GM12878 (cell line): ENCODE results near the gene ERC2. TPM values are rescaled to one million over a fixed set of nuclear protein-coding genes. Genes with fewer than 3 reads are reported as not detected.

Experiments
- ATAC-seq: fragments of 200-7000 bp; cut with Tn5 transposase; 3 replicates; pipeline ENCODE4 v1.9.1; 2020; ENCODE audit warnings: mild to moderate bottlenecking, moderate library complexity
- BruUV-seq: library from RNA; stranded (reverse); fragments of 400-500 nt; replicated peaks from 2 replicates; lab custom pipeline; 2021; lab: Mats Ljungman, UMichigan
- CTCF ChIA-PET: fragments of 300-600 bp; sonication (Branson Sonifier 250); formaldehyde crosslinking; extraction: SDS; loops from one replicate; lab custom pipeline; 2021; ENCODE audit warnings: inconsistent platforms; lab: Yijun Ruan, JAX
- POLR2A ChIA-PET: fragments of 350-600 bp; formaldehyde crosslinking; extraction: SDS; loops from one replicate; lab custom pipeline; 2021; ENCODE audit warnings: inconsistent platforms; lab: Charles Lee
- RAD21 ChIA-PET: fragments of 300-600 bp; sonication (Branson Sonifier 250); formaldehyde crosslinking; loops from one replicate; lab custom pipeline; 2023; ENCODE audit warnings: antibody characterized with exemption; ENCODE audit not compliant: unreplicated experiment; lab: Charles Lee
- SMC1A ChIA-PET: fragments of 300-600 bp; sonication (Branson Sonifier 250); formaldehyde crosslinking; loops from one replicate; lab custom pipeline; 2023; ENCODE audit not compliant: unreplicated experiment, uncharacterized antibody; lab: Charles Lee
- DNase-seq: peaks from one replicate; pipeline ENCODE4 v3.0.0-alpha.2; 2011; ENCODE audit warnings: low read depth, low spot score
- FAIRE-seq: peaks from 3 replicates; lab custom pipeline; 2011; peaks lifted over from hg19 to GRCh38; lab: Jason Lieb, UNC
- H2AFZ ChIP-seq: 2 replicates; pipeline ENCODE4 v1.6.0; 2011; ENCODE audit warnings: low read depth, low read length, control low read depth; ENCODE audit not compliant: control insufficient read depth
- H3K27ac ChIP-seq: 2 replicates; pipeline ENCODE4 v1.5.1; 2011; ENCODE audit warnings: control low read depth; ENCODE audit not compliant: control insufficient read depth, insufficient read depth
- H3K27me3 ChIP-seq, 2 experiments: replicated peaks in 1 of 2; 2 replicates each; pipeline versions ENCODE4 v1.6.0 to v1.6.1; 2011; ENCODE audit warnings: low read length in 1 of 2; ENCODE audit not compliant: control insufficient read depth in 2 of 2, insufficient read depth in 2 of 2
- H3K36me3 ChIP-seq, 2 experiments: 2 replicates each; pipeline ENCODE4 v1.5.1; 2011; ENCODE audit warnings: low read length in 1 of 2; ENCODE audit not compliant: control insufficient read depth in 2 of 2, insufficient read depth in 2 of 2
- H3K4me1 ChIP-seq: 2 replicates; pipeline ENCODE4 v1.6.1; 2011; ENCODE audit warnings: mild to moderate bottlenecking, low read length, moderate library complexity, mixed read lengths; ENCODE audit not compliant: control insufficient read depth, insufficient read depth
- H3K4me2 ChIP-seq: 2 replicates; pipeline ENCODE4 v1.6.0; 2011; ENCODE audit warnings: control low read depth; ENCODE audit not compliant: control insufficient read depth, insufficient read depth
- H3K4me3 ChIP-seq: fragments of 200-600 bp; sonication (generic); 2 replicates; pipeline ENCODE4 v1.5.1; 2016
- H3K79me2 ChIP-seq: 2 replicates; pipeline ENCODE4 v1.6.0; 2011; ENCODE audit warnings: low read length; ENCODE audit not compliant: control insufficient read depth, insufficient read depth
- H3K9ac ChIP-seq: 2 replicates; pipeline ENCODE4 v1.8.0; 2011; ENCODE audit warnings: low read length, control low read depth, mixed read lengths; ENCODE audit not compliant: control insufficient read depth, insufficient read depth
- H3K9me3 ChIP-seq: replicated peaks from 3 replicates; pipeline ENCODE4 v1.5.1; 2011; ENCODE audit warnings: mild to moderate bottlenecking, low read length; ENCODE audit not compliant: control insufficient read depth, insufficient read depth
- H4K20me1 ChIP-seq: 2 replicates; pipeline ENCODE4 v1.6.0; 2011; ENCODE audit not compliant: control insufficient read depth, insufficient read depth
- BHLHE40 ChIP-seq, 2 experiments: fragments of 450-650 bp in 1 of 2; IDR thresholded peaks; 2 replicates each; pipeline ENCODE4 v1.6.1; 2011 to 2017; ENCODE audit warnings: low read depth in 2 of 2, borderline replicate concordance in 1 of 2, improper control_type of control experiment in 1 of 2, low read length in 1 of 2, mild to moderate bottlenecking in 1 of 2
- BMI1 ChIP-seq: fragments of 450-650 bp; IDR thresholded peaks from 2 replicates; pipeline ENCODE4 v1.6.1; 2016; ENCODE audit warnings: mild to moderate bottlenecking, moderate library complexity, borderline replicate concordance
- CREM ChIP-seq: IDR thresholded peaks from 2 replicates; pipeline ENCODE4 v1.6.1; 2014; ENCODE audit warnings: antibody characterized with exemption, low read depth
- FOXM1 ChIP-seq: IDR thresholded peaks from 2 replicates; pipeline ENCODE4 v1.6.1; 2012; ENCODE audit warnings: low read depth, mild to moderate bottlenecking, inconsistent platforms, low read length, moderate library complexity
- IRF5 ChIP-seq: fragments of 450-650 bp; IDR thresholded peaks from 2 replicates; pipeline ENCODE4 v1.6.1; 2017; ENCODE audit warnings: borderline replicate concordance
- MEF2A ChIP-seq: IDR thresholded peaks from 2 replicates; pipeline ENCODE4 v1.6.1; 2011; ENCODE audit warnings: low read depth, mild to moderate bottlenecking, low read length, moderate library complexity; ENCODE audit not compliant: insufficient read depth
- NRF1 ChIP-seq: conservative IDR thresholded peaks from 2 replicates; pipeline ENCODE4 v1.6.1; 2011; ENCODE audit warnings: mild to moderate bottlenecking, low read depth, low read length, improper control_type of control experiment
- PRDM15 ChIP-seq: fragments of 450-650 bp; formaldehyde crosslinking; IDR thresholded peaks from 2 replicates; pipeline ENCODE4 v1.4.0; 2020; ENCODE audit warnings: mild to moderate bottlenecking, moderate library complexity
- RBBP5 ChIP-seq: fragments of 200-600 bp; sonication (generic); conservative IDR thresholded peaks from 2 replicates; pipeline ENCODE4 v1.6.1; 2016
- SP1 ChIP-seq: IDR thresholded peaks from one replicate; pipeline ENCODE4 v1.6.1; 2011; ENCODE audit warnings: low read depth, low read length
- SREBF2 ChIP-seq: IDR thresholded peaks from 2 replicates; pipeline ENCODE4 v1.6.1; 2012; ENCODE audit warnings: mild to moderate bottlenecking, low read length
- TBL1XR1 ChIP-seq: IDR thresholded peaks from 2 replicates; pipeline ENCODE4 v1.6.1; 2012; ENCODE audit warnings: low read depth, low read length, improper control_type of control experiment
- ZNF207 ChIP-seq: fragments of 450-650 bp; IDR thresholded peaks from 2 replicates; pipeline ENCODE4 v1.6.1; 2014; ENCODE audit warnings: antibody characterized with exemption, mild to moderate bottlenecking, borderline replicate concordance
- ZNF217 ChIP-seq: fragments of 450-650 bp; IDR thresholded peaks from 2 replicates; pipeline ENCODE4 v1.6.1; 2017; ENCODE audit warnings: antibody characterized with exemption, mild to moderate bottlenecking
- WGBS: methylation state at CpG from one replicate; pipeline ENCODE4 v1.1.6; 2016; ENCODE audit warnings: low lambda C conversion rate; ENCODE audit not compliant: insufficient replicate concordance, insufficient coverage; ENCODE audit errors: missing lambda C conversion rate; 5-methylcytosine and 5-hydroxymethylcytosine counted together
- in situ Hi-C: fragments of 300-500 bp; cut with MboI; formaldehyde crosslinking; loops from 9 replicates; pipeline ENCODE4 v1.14.3; 2018; ENCODE audit warnings: mixed read lengths
- intact Hi-C: fragments of 100-400 bp; cut with micrococcal nuclease; formaldehyde crosslinking; loops from one replicate; pipeline ENCODE4 v1.14.2; 2022; ENCODE audit not compliant: unreplicated experiment
- polyA plus RNA-seq, 11 experiments: library from polyadenylated mRNA; depleted of rRNA in 4 of 11; unstranded in 6 of 11; stranded (reverse) in 5 of 11; fragments of >200 nt; fragmentation: Nextera tagmentation in 4 of 11; fragmentation: Illumina TruSeq in 1 of 11; extraction: Ambion mirVana in 4 of 11; extraction: Trizol in 1 of 11; gene quantifications; 1 replicate in 1 of 11; 2 replicates in 10 of 11; pipeline versions ENCODE4 v1.2.1 to v1.2.3, GENCODE V29; 2011 to 2016; ENCODE audit warnings: inconsistent platforms in 2 of 11, missing spikeins in 2 of 11, low read depth in 1 of 11
- total RNA-seq, 4 experiments: library from RNA; depleted of rRNA in 3 of 4; stranded (reverse); fragments of >200 nt in 3 of 4; fragmentation: Illumina TruSeq in 1 of 4; extraction: Trizol in 1 of 4; gene quantifications; 2 replicates each; pipeline versions ENCODE4 v1.2.1 to v1.2.3, GENCODE V29; 2013 to 2021
- TF ChIP-seq, protein P1 (sequence below): IDR thresholded peaks from 2 replicates; pipeline ENCODE4 v1.6.1; 2011; ENCODE audit warnings: borderline replicate concordance, low read depth, mild to moderate bottlenecking, moderate library complexity, mixed read lengths, low read length; ENCODE audit not compliant: insufficient read depth; ENCODE audit errors: extremely low read length
- TF ChIP-seq, protein P2 (sequence below): fragments of 150-350 bp; IDR thresholded peaks from 2 replicates; pipeline ENCODE4 v1.6.1; 2014; ENCODE audit warnings: mild to moderate bottlenecking, low read depth, low read length

The ERC2 gene
- total and polyA plus RNA-seq, 10 of the 15 experiments (the other 5 are each of a cell fraction or from before 2014, with no cell fraction given), result 0.06 to 1.4 (median 0.12) TPM; not detected in 3

DNA sequence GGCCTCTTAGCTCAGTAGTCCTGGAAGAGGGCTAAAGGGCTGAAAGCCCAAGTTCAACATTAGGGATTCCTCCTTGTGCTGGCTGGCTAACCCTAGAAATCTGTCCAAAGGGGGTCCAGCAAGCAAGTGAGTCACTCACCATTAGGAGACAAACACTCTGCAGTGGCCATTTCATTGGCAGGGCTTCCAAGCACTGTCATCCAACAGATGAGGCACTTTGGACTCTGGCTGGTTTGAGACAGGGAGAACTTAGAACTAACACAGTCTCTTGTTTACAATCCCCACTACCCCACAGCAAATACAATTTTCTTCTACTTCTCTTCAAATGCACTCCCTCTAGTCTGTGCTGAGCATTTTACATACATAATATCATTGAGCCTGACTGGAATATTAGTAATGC lies 971.0 kb downstream of the ERC2 start (continued):
- TF ChIP-seq, protein P1, sequence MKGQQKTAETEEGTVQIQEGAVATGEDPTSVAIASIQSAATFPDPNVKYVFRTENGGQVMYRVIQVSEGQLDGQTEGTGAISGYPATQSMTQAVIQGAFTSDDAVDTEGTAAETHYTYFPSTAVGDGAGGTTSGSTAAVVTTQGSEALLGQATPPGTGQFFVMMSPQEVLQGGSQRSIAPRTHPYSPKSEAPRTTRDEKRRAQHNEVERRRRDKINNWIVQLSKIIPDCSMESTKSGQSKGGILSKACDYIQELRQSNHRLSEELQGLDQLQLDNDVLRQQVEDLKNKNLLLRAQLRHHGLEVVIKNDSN, result no peak
- TF ChIP-seq TBL1XR1 (no peak), ZNF217 (no peak), BHLHE40 (IDR thresholded peaks at IDR 0.05; ENCODE audit: borderline replicate concordance in 1 of 2, low read depth in 2 of 2, low read length in 1 of 2) (no peak), MEF2A (no peak)
- TF ChIP-seq, protein P2, sequence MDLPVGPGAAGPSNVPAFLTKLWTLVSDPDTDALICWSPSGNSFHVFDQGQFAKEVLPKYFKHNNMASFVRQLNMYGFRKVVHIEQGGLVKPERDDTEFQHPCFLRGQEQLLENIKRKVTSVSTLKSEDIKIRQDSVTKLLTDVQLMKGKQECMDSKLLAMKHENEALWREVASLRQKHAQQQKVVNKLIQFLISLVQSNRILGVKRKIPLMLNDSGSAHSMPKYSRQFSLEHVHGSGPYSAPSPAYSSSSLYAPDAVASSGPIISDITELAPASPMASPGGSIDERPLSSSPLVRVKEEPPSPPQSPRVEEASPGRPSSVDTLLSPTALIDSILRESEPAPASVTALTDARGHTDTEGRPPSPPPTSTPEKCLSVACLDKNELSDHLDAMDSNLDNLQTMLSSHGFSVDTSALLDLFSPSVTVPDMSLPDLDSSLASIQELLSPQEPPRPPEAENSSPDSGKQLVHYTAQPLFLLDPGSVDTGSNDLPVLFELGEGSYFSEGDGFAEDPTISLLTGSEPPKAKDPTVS, result no peak
- TF ChIP-seq, all 136 proteins: peak for 0

- Histone ChIP-seq H3K4me3 (no peak overlapping the region), H3K9ac (no peak overlapping the region), H3K79me2 (no peaks in the 10 kb centered on the region), H3K4me2 (no peak overlapping the region), H4K20me1 (no peaks in the 10 kb centered on the region), H3K9me3 (no peaks in the 10 kb centered on the region), H3K27ac (no peak overlapping the region), H3K36me3 (no peaks in the 10 kb centered on the region), H3K27me3 (peaks cover 0 to under 1% of the 10 kb centered on the region in 2 experiments; a peak in 3 of 4 replicates), H2AFZ (no peak overlapping the region), H3K4me1 (no peaks in the 10 kb centered on the region)
- FAIRE-seq (no peak), DNase-seq (no peak), ATAC-seq (no peak)
- 3% methylated on average over 2 of the region's 2 CpGs for WGBS
- intact Hi-C loops (no loop called here), in situ Hi-C loops (no loop called here)
- CTCF ChIA-PET, result no interaction called here
- POLR2A ChIA-PET, result no interaction called here
- SMC1A ChIA-PET, result no interaction called here
- BruUV-seq, result no TSS peak
- RAD21 ChIA-PET, result no interaction called here
- TF ChIP-seq PRDM15 (CRISPR knock-in tag) (no peak), IRF5 (no peak), ZNF207 (no peak), NRF1 (no peak), SP1 (no peak), SREBF2 (no peak), CREM (no peak), BMI1 (no peak), FOXM1 (no peak), BHLHE40 (IDR thresholded peaks at IDR 0.05; ENCODE audit: borderline replicate concordance in 1 of 2, low read depth in 2 of 2, low read length in 1 of 2) (no peak), RBBP5 (no peak)
Observed at GRCh38 chr3:55494976-55495375, 973.3 kb downstream of the ERC2 start.
